Lower lobe of right lung (tissue), 2 donors: ENCODE data around the gene RAVER1. TPM values are rescaled to one million over a fixed set of nuclear protein-coding genes. Genes with fewer than 3 reads are reported as not detected.

Experiments
- ATAC-seq, 2 donors: fragments of 200-7000 bp; cut with Tn5 transposase; one replicate each; pipeline ENCODE4 v1.9.1; 2020 to 2022; ENCODE audit warnings: mild to moderate bottlenecking in 2 of 2, moderate library complexity in 2 of 2
- DNase-seq: peaks from one replicate; pipeline ENCODE4 v3.0.0-alpha.2; 2020
- H3K27ac ChIP-seq: fragments of 200-600 bp; one replicate; pipeline ENCODE4 v1.8.0; 2022
- H3K27me3 ChIP-seq: fragments of 200-600 bp; one replicate; pipeline ENCODE4 v1.8.0; 2022; ENCODE audit warnings: low read depth
- H3K36me3 ChIP-seq: fragments of 200-600 bp; one replicate; pipeline ENCODE4 v1.8.0; 2022; ENCODE audit warnings: mild to moderate bottlenecking
- H3K4me1 ChIP-seq: fragments of 200-600 bp; one replicate; pipeline ENCODE4 v1.8.0; 2022
- H3K4me3 ChIP-seq: fragments of 200-600 bp; one replicate; pipeline ENCODE4 v1.8.0; 2022; ENCODE audit warnings: mild to moderate bottlenecking
- H3K9me3 ChIP-seq: fragments of 200-600 bp; one replicate; pipeline ENCODE4 v1.8.0; 2022
- intact Hi-C: fragments of 100-400 bp; cut with DNase I; formaldehyde crosslinking; loops from one replicate; pipeline ENCODE4 v1.11.0; 2022
- total RNA-seq: library from RNA; stranded (reverse); fragmentation: NEBNext Ultra II Directional; extraction: Animal tissue kit (Norgen Biotek cat#: 25700); gene quantifications from one replicate; pipeline ENCODE4 v1.2.1, GENCODE V29; 2021
- TF ChIP-seq, protein P1 (sequence below): fragments of 200-600 bp; IDR thresholded peaks from one replicate; pipeline ENCODE4 v1.8.0; 2022; ENCODE audit warnings: antibody characterized with exemption, mild to moderate bottlenecking
- donor health status: DM: no; HTN: yes; CAD: no; lungs with severe emphysema.

RAVER1 gene
- total RNA-seq, 1 donor from 2014 or later, result 29.6 TPM

DNA sequence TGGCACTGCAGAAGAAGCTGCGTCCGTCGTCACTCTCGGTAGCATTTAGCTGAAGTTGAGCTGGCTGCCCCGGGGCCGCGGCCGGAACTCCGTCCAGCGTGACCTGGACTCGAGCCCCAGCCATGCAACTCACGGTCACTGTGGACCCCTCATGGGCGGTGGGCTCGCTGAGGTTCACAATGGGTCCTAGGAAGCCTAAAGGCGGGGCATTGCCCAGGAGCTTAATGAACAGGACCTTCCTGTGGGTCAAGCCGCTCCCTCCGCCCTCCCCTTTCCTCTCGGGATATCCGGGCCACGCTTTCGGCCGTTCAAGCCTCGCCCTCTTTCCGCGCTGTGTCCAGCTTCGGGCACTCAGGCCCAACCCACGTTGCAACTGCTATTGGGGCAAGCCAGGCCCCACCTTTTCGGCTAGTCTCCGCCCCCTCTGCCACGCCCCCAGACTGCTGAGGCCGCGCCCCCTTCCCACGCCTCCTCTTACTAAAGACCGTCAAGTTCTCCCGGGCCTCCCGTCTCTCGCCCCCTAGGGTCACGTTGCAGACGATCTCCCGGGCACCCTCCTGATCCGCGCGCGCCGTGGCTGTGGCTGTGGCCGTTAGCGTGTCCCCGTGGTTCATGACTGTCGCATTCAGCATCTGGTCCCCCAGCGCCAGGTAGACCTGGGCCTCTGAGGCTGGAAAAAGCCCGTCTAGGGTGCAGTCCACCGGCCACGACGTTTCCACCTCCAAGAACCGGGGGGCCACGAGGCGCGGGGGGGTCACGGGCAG is 1.4 kb upstream of the RAVER1 start:
- H3K36me3 ChIP-seq, result peaks cover 11% of the 10 kb centered on the region
- DNase-seq (peak; percentile 96), ATAC-seq (peak; percentile 89 to 91)
- TF ChIP-seq, protein P1, sequence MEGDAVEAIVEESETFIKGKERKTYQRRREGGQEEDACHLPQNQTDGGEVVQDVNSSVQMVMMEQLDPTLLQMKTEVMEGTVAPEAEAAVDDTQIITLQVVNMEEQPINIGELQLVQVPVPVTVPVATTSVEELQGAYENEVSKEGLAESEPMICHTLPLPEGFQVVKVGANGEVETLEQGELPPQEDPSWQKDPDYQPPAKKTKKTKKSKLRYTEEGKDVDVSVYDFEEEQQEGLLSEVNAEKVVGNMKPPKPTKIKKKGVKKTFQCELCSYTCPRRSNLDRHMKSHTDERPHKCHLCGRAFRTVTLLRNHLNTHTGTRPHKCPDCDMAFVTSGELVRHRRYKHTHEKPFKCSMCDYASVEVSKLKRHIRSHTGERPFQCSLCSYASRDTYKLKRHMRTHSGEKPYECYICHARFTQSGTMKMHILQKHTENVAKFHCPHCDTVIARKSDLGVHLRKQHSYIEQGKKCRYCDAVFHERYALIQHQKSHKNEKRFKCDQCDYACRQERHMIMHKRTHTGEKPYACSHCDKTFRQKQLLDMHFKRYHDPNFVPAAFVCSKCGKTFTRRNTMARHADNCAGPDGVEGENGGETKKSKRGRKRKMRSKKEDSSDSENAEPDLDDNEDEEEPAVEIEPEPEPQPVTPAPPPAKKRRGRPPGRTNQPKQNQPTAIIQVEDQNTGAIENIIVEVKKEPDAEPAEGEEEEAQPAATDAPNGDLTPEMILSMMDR, result no peak
- peak overlapping the region; percentile 80 for H3K4me3 ChIP-seq
- peak overlapping the region; percentile 88 for H3K27ac ChIP-seq
- no peaks in the 10 kb centered on the region for H3K27me3 ChIP-seq
- H3K9me3 ChIP-seq, result no peaks in the 10 kb centered on the region
- intact Hi-C loops, result no loop called here
- H3K4me1 ChIP-seq, result peaks cover 29% of the 10 kb centered on the region

DNA sequence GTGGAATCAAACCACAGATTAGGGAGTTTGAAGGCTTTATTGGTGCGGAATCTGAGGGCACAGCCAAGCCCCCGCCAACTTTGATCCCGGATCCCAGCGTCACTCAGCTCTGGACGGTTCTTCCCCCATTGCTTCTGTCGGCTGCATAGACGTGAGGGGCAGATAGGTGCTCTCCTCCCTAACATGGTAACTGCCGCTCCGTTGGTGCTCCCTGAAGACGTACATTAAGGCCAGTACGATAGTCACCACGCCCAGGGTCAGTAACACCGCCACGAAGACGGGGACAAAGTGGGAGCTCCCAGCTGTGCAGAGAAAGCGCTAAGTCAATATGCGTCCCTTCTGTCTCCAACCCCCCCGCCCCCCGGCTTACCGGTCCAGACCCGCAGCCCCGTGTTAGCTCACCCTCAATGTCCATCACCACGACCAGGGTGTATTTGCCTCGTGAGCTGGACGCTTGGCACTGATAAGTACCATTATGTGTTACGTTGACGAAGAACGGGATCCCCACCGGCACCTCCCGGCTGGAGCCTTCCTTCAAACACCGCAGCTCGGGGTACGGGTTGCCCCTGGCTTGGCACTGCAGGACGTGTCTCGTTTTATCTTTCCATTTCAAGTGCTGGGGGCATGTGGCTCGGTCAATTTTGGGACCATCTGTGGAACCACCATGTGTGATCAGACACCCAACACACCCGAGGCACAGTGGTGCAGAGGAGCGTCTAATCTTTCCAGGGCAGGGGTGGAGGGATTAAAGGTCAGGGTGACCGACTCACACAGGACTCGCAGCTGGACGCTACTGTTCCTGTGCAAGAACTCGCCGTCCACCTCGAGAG is 644 bp upstream of the RAVER1 start:
- no peaks in the 10 kb centered on the region for H3K9me3 ChIP-seq
- peaks cover 29% of the 10 kb centered on the region for H3K4me1 ChIP-seq
- peaks cover 19% of the 10 kb centered on the region for H3K36me3 ChIP-seq
- TF ChIP-seq, protein P1, result no peak
- peak overlapping the region; percentile 80 for H3K4me3 ChIP-seq
- H3K27me3 ChIP-seq, result no peaks in the 10 kb centered on the region
- H3K27ac ChIP-seq, result peak overlapping the region; percentile 88
- DNase-seq, result no peak
- intact Hi-C loops, result no loop called here
- ATAC-seq, result peak; percentile 1 to 3

DNA sequence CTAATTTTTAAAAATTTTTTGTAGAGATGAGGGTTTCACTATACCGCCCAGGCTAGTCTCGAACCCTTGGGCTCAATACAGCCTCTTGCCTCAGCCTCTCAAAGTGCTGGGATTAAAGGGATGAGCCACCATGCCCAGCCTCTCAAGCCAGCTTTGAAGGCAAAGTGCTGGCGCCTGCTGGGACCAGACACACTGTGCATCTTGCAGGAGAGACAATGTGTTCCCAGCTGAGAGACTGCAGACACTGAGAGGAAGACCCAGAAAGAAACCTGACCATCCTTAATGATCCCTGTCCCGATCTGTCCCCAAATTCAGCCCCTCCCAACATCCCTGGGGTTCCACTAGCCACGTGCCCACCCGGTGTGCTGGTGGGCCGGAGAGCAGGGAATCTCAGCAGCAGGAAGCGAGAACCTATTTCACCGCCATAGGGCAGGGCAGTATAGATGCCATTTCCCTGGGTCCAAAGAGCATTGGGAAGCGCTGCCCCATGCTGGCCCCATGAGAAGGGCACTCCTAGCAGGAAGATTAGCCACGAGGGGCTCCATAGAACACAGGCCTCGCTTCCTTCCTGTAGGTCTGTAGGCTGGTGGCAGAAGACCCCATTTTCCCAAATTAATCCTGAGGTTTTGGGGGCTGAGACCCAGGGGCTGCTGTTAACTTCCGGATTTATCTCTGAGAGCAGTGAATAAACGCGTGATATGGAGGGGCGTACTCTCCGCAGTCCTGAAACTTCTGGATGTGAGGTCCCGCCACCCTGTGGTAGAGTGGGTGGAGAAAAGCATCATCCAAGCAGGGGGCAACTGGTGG is 968 bp downstream of the RAVER1 start:
- no peak for DNase-seq
- Histone ChIP-seq H3K27ac (peak overlapping the region; percentile 88), H3K36me3 (peaks cover 35% of the 10 kb centered on the region), H3K9me3 (no peaks in the 10 kb centered on the region), H3K4me1 (peaks cover 29% of the 10 kb centered on the region), H3K27me3 (no peaks in the 10 kb centered on the region), H3K4me3 (peak overlapping the region; percentile 80)
- TF ChIP-seq, protein P1, result no peak
- intact Hi-C loops, result no loop called here
- ATAC-seq, result no peak

DNA sequence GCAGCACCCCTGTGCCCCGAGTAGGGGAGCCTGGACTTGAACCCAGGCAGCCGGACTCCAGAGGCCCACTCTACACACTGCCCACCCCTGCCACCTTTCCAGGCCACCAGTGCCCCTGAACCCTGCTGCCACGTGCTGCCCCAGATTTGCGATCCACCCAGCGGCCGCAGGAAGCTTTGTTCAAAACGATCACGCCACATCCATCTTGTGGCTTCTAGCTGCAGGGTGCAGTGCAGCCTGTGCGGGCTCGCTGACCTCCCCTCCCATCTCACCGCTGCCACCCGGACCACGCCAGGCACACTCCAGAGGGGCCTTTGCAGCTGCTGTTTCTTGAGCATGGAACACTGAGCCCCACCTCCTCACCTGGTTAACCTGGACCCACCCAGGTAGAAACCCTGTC is 3.8 kb downstream of the RAVER1 start:
- no peaks in the 10 kb centered on the region for H3K9me3 ChIP-seq
- H3K36me3 ChIP-seq, result peaks cover 63% of the 10 kb centered on the region
- H3K4me1 ChIP-seq, result peaks cover 20% of the 10 kb centered on the region
- intact Hi-C loops, result no loop called here
- TF ChIP-seq, protein P1, result no peak
- no peak overlapping the region for H3K4me3 ChIP-seq
- no peak overlapping the region for H3K27ac ChIP-seq
- no peak for ATAC-seq
- DNase-seq, result no peak
- no peaks in the 10 kb centered on the region for H3K27me3 ChIP-seq
